K562 (cell line): ENCODE results near the gene SIM2. TPM values are rescaled to one million over a fixed set of nuclear protein-coding genes. Genes with fewer than 3 reads are reported as not detected.

Experiments
- ATAC-seq: fragments of 200-7000 bp; cut with Tn5 transposase; 3 replicates; pipeline ENCODE4 v1.9.1; 2020; ENCODE audit warnings: moderate library complexity
- BruUV-seq: library from RNA; stranded (reverse); fragments of 400-500 nt; replicated peaks from 2 replicates; lab custom pipeline; 2021; lab: Mats Ljungman, UMichigan
- CTCF ChIA-PET: fragments of 300-600 bp; formaldehyde crosslinking; extraction: SDS; loops from one replicate; lab custom pipeline; 2021; ENCODE audit warnings: low intra/inter-chr PET ratio; lab: Yijun Ruan, JAX
- POLR2A ChIA-PET: fragments of 300-600, 350-650 bp; sonication (Branson Sonifier 250); formaldehyde crosslinking; extraction: SDS; loops from one replicate; lab custom pipeline; 2021; ENCODE audit warnings: antibody characterized with exemption, inconsistent platforms; lab: Yijun Ruan, JAX
- DNase-seq, 4 experiments: peaks; one replicate each; pipeline versions ENCODE4 v3.0.0 to v3.0.0-alpha.2; 2011 to 2018; ENCODE audit warnings: low spot score in 3 of 4, mixed read lengths in 3 of 4; ENCODE audit errors: extremely low read depth in 1 of 4
- FAIRE-seq: peaks from 2 replicates; lab custom pipeline; 2011; peaks lifted over from hg19 to GRCh38; lab: Jason Lieb, UNC
- H2AFZ ChIP-seq: 2 replicates; pipeline ENCODE4 v1.6.0; 2011; ENCODE audit warnings: low read depth, low read length, control low read depth, inconsistent platforms
- H3K27ac ChIP-seq: fragments of 200-600 bp; 3 replicates; pipeline ENCODE4 v1.8.0; 2011; ENCODE audit warnings: low read depth, mild to moderate bottlenecking, control low read depth, inconsistent platforms, low read length, moderate library complexity, mixed read lengths; ENCODE audit errors: extremely low read depth
- H3K27me3 ChIP-seq, 2 experiments: fragments of 300-600 bp in 1 of 2; 2 replicates in 1 of 2; 3 replicates in 1 of 2; pipeline versions ENCODE4 v1.6.0 to v1.8.0; 2011; ENCODE audit warnings: inconsistent platforms in 2 of 2, low read length in 2 of 2, mild to moderate bottlenecking in 1 of 2, mixed read lengths in 1 of 2, moderate library complexity in 1 of 2; ENCODE audit not compliant: control insufficient read depth in 2 of 2, insufficient read depth in 2 of 2
- H3K36me3 ChIP-seq: fragments of 300-600 bp; 3 replicates; pipeline ENCODE4 v1.8.0; 2011; ENCODE audit warnings: mild to moderate bottlenecking, low read length, inconsistent platforms; ENCODE audit not compliant: control insufficient read depth, insufficient read depth
- H3K4me1 ChIP-seq, 2 experiments: fragments of 200-600 bp in 1 of 2; replicated peaks in 1 of 2; 2 replicates in 1 of 2; 3 replicates in 1 of 2; pipeline versions ENCODE4 v1.5.1 to v1.8.0; 2011; ENCODE audit warnings: inconsistent platforms in 2 of 2, low read length in 2 of 2, mild to moderate bottlenecking in 1 of 2, mixed read lengths in 1 of 2, moderate library complexity in 1 of 2; ENCODE audit not compliant: control insufficient read depth in 2 of 2, insufficient read depth in 2 of 2
- H3K4me2 ChIP-seq: 2 replicates; pipeline ENCODE4 v1.6.1; 2011; ENCODE audit warnings: low read length, control low read depth, inconsistent platforms, mixed read lengths; ENCODE audit not compliant: insufficient read depth
- H3K4me3 ChIP-seq: fragments of 200-600 bp; sonication (generic), shearing (Covaris generic); 2 replicates; pipeline ENCODE4 v1.5.1; 2016; ENCODE audit warnings: control low read depth, inconsistent platforms
- H3K79me2 ChIP-seq: fragments of 200-600 bp; 3 replicates; pipeline ENCODE4 v1.8.0; 2011; ENCODE audit warnings: low read length, inconsistent platforms; ENCODE audit not compliant: control insufficient read depth, insufficient read depth
- H3K9ac ChIP-seq, 2 experiments: 2 replicates each; pipeline versions ENCODE4 v1.6.0 to v1.6.1; 2011; ENCODE audit warnings: low read depth in 2 of 2, low read length in 2 of 2, control low read depth in 1 of 2, inconsistent platforms in 1 of 2, mild to moderate bottlenecking in 1 of 2, mixed read lengths in 1 of 2; ENCODE audit not compliant: insufficient read depth in 1 of 2
- H3K9me1 ChIP-seq: one replicate; pipeline ENCODE4 v1.6.0; 2011; ENCODE audit warnings: inconsistent platforms, mild to moderate bottlenecking, low read length, moderate library complexity; ENCODE audit not compliant: control insufficient read depth, insufficient read depth
- H3K9me3 ChIP-seq: replicated peaks from 2 replicates; pipeline ENCODE4 v1.5.1; 2011; ENCODE audit warnings: low read depth, low read length, inconsistent platforms; ENCODE audit not compliant: control insufficient read depth, insufficient read depth
- H4K20me1 ChIP-seq: replicated peaks from 2 replicates; pipeline ENCODE4 v1.6.1; 2011; ENCODE audit warnings: low read length, inconsistent platforms, mixed read lengths; ENCODE audit not compliant: control insufficient read depth, insufficient read depth
- ARID2 ChIP-seq: fragments of 450-650 bp; IDR thresholded peaks from 2 replicates; pipeline ENCODE4 v1.6.1; 2017; ENCODE audit warnings: antibody characterized with exemption, mild to moderate bottlenecking
- HDAC1 ChIP-seq, 2 experiments: fragments of 450-650 bp; IDR thresholded peaks; 2 replicates each; pipeline ENCODE4 v1.6.1; 2016 to 2017; ENCODE audit warnings: inconsistent platforms in 1 of 2, mild to moderate bottlenecking in 1 of 2, moderate library complexity in 1 of 2
- NR3C1 ChIP-seq: sonication (generic); formaldehyde crosslinking; IDR thresholded peaks from 2 replicates; pipeline ENCODE4 v1.8.1; 2022; ENCODE audit warnings: missing genetic modification reagents
- SMAD4 ChIP-seq: fragments of 250-450 bp; sonication (Bioruptor Pico); conservative IDR thresholded peaks from 2 replicates; pipeline ENCODE4 v1.8.0; 2021; ENCODE audit warnings: inconsistent platforms, mild to moderate bottlenecking, moderate library complexity
- XRCC3 ChIP-seq: fragments of 450-650 bp; IDR thresholded peaks from 2 replicates; pipeline ENCODE4 v1.6.1; 2017; ENCODE audit warnings: mild to moderate bottlenecking, moderate library complexity
- ZNF57 ChIP-seq: fragments of 450-650 bp; formaldehyde crosslinking; IDR thresholded peaks from 2 replicates; pipeline ENCODE4 v1.4.0; 2020; ENCODE audit warnings: mild to moderate bottlenecking, moderate library complexity
- ZNF668 ChIP-seq: fragments of 250-450 bp; sonication (Bioruptor Pico); IDR thresholded peaks from 2 replicates; pipeline ENCODE4 v1.8.0; 2022; ENCODE audit warnings: mild to moderate bottlenecking, inconsistent platforms
- WGBS: fragments of 100-300 bp; shearing (Covaris generic); methylation state at CpG from one replicate; pipeline ENCODE4 v1.1.6; 2016; ENCODE audit warnings: low coverage, mixed read lengths; ENCODE audit not compliant: insufficient coverage; ENCODE audit errors: missing lambda C conversion rate; 5-methylcytosine and 5-hydroxymethylcytosine counted together
- in situ Hi-C: fragments of 300-500 bp; cut with MboI; formaldehyde crosslinking; loops from 4 replicates; pipeline ENCODE4 v1.15.0; 2018; ENCODE audit warnings: inconsistent platforms, mixed read lengths
- intact Hi-C: fragments of 100-400 bp; cut with micrococcal nuclease; formaldehyde crosslinking; loops from 2 replicates; pipeline ENCODE4 v1.14.2; 2022
- polyA plus RNA-seq, 8 experiments: library from polyadenylated mRNA; depleted of rRNA in 4 of 8; stranded (reverse) in 5 of 8; unstranded in 3 of 8; fragments of >200 nt; fragmentation: Nextera tagmentation in 2 of 8; fragmentation: Illumina TruSeq in 1 of 8; extraction: Ambion mirVana in 2 of 8; extraction: Trizol in 1 of 8; gene quantifications; 2 replicates each; pipeline versions ENCODE4 v1.2.1 to v1.2.3, GENCODE V29; 2011 to 2014; ENCODE audit warnings: inconsistent platforms in 1 of 8, missing spikeins in 1 of 8
- total RNA-seq, 7 experiments: library from RNA; depleted of rRNA in 6 of 7; stranded (reverse); fragments of >200 nt in 6 of 7; fragmentation: Illumina TruSeq in 2 of 7; extraction: Trizol in 2 of 7; gene quantifications; 2 replicates each; pipeline versions ENCODE4 v1.2.1 to v1.2.3, GENCODE V29; 2011 to 2021; ENCODE audit warnings: low replicate concordance in 1 of 7

The SIM2 gene
- total and polyA plus RNA-seq, 9 of the 15 experiments (the other 6 are each of a cell fraction or from before 2014, with no cell fraction given), result 0.07 to 0.11 (median 0.08) TPM; not detected in 6

DNA sequence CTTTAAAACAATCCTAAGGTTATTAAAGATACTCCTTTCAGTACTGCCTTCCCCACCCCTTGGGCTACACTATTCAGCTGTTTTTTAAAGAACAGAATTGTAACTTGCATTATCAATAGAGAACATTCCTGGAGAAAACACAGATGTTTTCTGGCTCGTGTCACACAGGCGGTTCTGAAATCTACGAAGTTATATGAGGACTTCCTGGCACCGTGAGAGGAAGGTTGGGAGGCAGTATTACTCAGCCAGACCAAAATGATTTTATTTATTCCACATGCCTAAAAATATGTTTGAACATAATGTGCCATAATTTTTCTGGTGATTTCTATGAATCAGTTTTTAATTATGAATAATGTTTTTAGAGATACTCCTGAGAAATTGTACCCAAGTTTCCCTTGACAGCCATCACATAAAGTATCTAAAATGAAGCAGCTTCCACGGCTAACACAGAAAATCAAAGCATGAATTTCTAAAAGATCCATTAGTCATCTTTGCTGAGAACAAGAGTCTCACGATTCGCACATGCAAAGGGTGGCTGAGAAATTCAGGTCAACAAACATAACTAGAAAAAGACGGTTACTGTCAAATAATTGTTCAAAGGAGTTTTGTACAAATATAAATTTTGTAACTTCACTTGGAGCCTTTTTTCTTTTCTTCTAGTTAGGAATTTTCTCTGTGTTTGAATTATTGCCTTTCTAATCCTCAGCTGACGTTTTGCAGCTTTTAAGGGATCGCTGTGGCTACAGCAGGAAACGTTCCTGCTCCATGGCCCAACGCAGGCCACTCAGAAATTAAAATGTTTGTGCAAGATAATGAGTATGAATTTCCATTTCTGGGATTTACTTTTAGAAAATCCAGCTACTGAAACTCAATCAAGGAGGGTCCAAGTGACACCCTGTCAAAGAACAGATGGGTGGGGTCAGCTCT, 8.0 kb upstream of the SIM2 start:
- DNase-seq (no peak), ATAC-seq (no peak), FAIRE-seq (no peak)
- POLR2A ChIA-PET, result interaction anchor here (0.7 to 1.4 kb wide), 3 partner anchors 20 to 1378 kb away, joined by 3 to 4 read pairs (median 4); no protein-coding TSS in a partner anchor
- in situ Hi-C loops (no loop called here), intact Hi-C loops (no loop called here)
- Histone ChIP-seq H3K4me1 (peaks cover 0 to 12% of the 10 kb centered on the region in 2 experiments; a peak in 1 of 5 replicates), H3K36me3 (no peaks in the 10 kb centered on the region), H3K9me1 (no peaks in the 10 kb centered on the region), H3K4me3 (no peak overlapping the region), H3K27me3 (peaks cover 56 to 59% of the 10 kb centered on the region in 2 experiments; a peak in 4 of 5 replicates), H2AFZ (no peak overlapping the region), H3K4me2 (no peak overlapping the region), H4K20me1 (no peaks in the 10 kb centered on the region), H3K9ac (no peak overlapping the region), H3K9me3 (peaks cover 5% of the 10 kb centered on the region), H3K27ac (no peak overlapping the region), H3K79me2 (no peaks in the 10 kb centered on the region)
- TF ChIP-seq NR3C1 (CRISPR knock-in tag) (no peak), SMAD4 (CRISPR knock-in tag) (no peak), HDAC1 (IDR thresholded peaks at IDR 0.05) (no peak), XRCC3 (no peak), ARID2 (no peak), ZNF668 (CRISPR knock-in tag) (no peak), ZNF57 (CRISPR knock-in tag) (no peak)
- 2% methylated on average over 12 of the region's 12 CpGs for WGBS
- no TSS peak for BruUV-seq
- CTCF ChIA-PET, result no interaction called here
